ENCODE results near the gene ARSA.
"Not testable (repeated sequence)": the region's sequence is repeated elsewhere in the genome, so short reads cannot be mapped to it uniquely, and the experiment has no call there.

Gene ARSA

DNA sequence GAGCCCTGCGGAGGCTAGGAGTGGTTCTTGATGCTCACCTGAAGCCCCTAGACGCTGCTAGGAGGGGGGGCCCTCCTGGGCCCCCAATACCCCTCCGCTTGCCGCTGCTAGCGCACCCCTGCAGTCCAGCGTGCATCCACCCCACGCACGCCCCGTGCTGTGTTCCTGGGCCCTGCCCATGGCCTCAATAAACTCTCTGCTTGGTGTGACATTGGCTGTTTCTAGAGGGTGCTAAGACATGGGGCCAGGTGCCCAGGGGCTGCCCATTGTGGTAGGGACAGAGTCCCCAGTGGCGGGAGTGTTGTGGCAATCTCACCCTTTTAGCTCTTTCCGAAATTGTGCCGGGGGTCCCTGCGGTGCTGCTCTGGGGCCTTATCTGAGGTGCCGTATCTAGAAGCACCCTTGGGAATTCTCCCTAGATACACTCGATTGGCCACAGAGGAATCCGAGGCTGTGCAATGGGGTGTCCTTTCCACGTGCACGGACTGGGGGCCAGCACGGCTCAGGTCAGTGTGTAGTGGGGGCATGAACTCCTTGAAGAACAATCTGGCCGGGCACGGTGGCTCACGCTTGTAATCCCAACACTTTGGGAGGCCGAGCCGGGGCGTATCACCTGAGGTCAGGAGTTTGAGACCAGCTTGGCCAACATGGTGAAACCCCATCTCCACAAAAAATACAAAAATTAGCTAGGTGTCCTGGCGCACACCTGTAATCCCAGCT lies 16.5 kb downstream of the ARSA start:
- Histone ChIP-seq H3K27me3 (peaks cover 12% of the 10 kb centered on the region; the same call in 1 of the 2 replicates), H4K20me1 (no peaks in the 10 kb centered on the region; the same call in 1 of the 2 replicates), H3K4me3 (no peak overlapping the region), H3K36me3 (no peaks in the 10 kb centered on the region), H3K27ac (no peak overlapping the region), H3K4me2 (no peak overlapping the region), H3K4me1 (no peaks in the 10 kb centered on the region), H3K9ac (no peak overlapping the region), H3K9me3 (no peaks in the 10 kb centered on the region)
- TF ChIP-seq Cebpa-rat (IDR thresholded peaks at IDR 0.05) = no peak

DNA sequence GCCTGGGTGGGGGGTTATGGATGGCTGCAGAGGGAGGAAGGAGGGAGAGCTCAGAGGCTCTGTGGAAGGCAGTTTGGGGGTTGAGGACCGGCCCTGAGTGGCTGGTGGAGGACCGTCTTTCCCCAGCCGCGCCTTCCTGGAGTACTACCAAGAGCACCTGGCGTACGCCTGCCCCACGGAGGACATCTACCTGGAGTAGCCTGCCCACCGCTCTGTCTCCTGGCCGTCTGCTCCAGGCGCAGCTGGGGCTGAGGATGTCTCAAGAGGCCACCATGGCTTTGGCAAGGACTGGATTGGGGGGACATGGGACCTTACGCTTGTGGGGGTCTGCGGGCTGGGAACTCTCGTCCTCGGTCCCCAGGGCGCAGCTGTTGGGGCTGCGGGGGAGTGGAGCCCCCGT lies 17.4 kb downstream of the ARSA start:
- Histone ChIP-seq H3K9ac (no peak overlapping the region), H3K4me3 (no peak overlapping the region), H3K4me2 (no peak overlapping the region), H3K27ac (no peak overlapping the region), H3K27me3 (peaks cover 17% of the 10 kb centered on the region; the same call in 1 of the 2 replicates), H3K9me3 (no peaks in the 10 kb centered on the region), H3K36me3 (no peaks in the 10 kb centered on the region), H3K4me1 (peaks cover 4% of the 10 kb centered on the region; the same call in 1 of the 2 replicates), H4K20me1 (no peaks in the 10 kb centered on the region; the same call in 1 of the 2 replicates)
- no peak for TF ChIP-seq Cebpa-rat (IDR thresholded peaks at IDR 0.05)

DNA sequence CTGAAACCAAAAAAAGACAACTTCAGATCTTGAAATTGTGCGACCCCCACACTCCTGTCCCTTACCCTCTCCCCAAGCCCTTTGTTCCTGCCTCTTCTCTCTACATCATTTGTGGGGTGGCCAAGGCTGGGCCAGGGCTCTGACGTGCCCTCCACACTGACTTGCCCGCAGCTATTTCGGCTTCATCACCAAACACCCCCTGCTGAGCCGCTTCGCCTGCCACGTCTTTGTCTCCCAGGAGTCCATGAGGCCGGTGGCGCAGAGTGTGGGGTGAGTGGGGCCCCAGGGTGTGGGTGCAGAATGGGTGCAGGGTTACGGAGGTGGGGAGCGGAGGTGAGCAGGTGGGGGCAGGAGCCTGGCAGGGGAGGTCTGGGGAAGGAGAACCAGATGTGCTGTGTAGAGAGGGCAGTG lies 17.9 kb downstream of the ARSA start:
- H4K20me1 ChIP-seq = peaks cover 5% of the 10 kb centered on the region; the same call in 1 of the 2 replicates
- no peaks in the 10 kb centered on the region for H3K9me3 ChIP-seq
- peaks cover 9% of the 10 kb centered on the region; the same call in 1 of the 2 replicates for H3K4me1 ChIP-seq
- no peaks in the 10 kb centered on the region for H3K36me3 ChIP-seq
- H3K4me3 ChIP-seq = no peak overlapping the region
- H3K4me2 ChIP-seq = no peak overlapping the region
- H3K27ac ChIP-seq = no peak overlapping the region
- H3K27me3 ChIP-seq = peaks cover 22% of the 10 kb centered on the region
- no peak for TF ChIP-seq Cebpa-rat (IDR thresholded peaks at IDR 0.05)
- H3K9ac ChIP-seq = no peak overlapping the region

DNA sequence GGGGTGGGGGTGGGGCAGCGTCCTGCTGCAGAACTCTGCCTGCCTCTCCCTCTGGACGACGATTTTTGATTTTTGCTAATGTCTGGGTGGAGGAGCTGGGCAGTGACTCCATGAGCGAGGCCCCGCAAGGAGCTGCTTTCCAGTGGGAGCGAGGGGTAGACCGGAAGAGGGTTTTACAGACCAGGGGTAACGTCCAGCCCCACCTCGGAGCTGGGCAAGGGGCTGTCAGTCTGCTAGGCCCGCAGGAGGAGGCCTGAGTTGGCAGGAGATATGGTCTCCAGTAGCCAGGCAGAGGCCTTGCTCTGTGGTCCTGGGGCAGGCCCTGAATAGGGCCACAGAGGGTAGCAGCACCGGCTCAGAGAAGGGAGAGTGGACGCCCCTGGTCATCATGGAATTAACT lies 18.4 kb downstream of the ARSA start:
- Histone ChIP-seq H4K20me1 (peaks cover 10% of the 10 kb centered on the region; the same call in 1 of the 2 replicates), H3K27me3 (peaks cover 27% of the 10 kb centered on the region), H3K36me3 (no peaks in the 10 kb centered on the region)

DNA sequence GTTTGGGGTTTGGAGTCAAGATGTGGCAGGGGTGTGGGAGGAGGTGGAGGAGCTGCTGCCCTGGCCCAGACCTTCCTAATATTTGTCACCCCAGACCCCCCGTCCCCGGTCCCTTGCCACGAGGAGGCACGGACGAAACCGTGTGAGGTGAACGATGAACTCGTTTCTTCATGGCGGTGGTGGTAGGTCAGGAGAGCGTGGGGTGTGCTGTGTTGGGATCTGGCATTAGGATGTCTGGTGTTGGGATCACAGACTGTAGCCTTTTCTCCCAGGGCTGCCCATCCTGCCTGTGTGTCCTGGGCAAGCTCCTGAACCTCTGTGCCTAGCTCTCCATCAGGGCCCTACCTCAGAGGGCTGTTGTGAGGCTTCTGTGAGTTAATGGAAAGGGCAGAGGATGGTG lies 19.0 kb downstream of the ARSA start:
- no peak overlapping the region for H3K9ac ChIP-seq
- H3K4me3 ChIP-seq = no peak overlapping the region
- H3K27ac ChIP-seq = no peak overlapping the region
- TF ChIP-seq Cebpa-rat (IDR thresholded peaks at IDR 0.05) = no peak
- H3K27me3 ChIP-seq = peaks cover 33% of the 10 kb centered on the region
- peaks cover 11% of the 10 kb centered on the region; the same call in 1 of the 2 replicates for H4K20me1 ChIP-seq
- H3K4me2 ChIP-seq = no peak overlapping the region
- H3K9me3 ChIP-seq = no peaks in the 10 kb centered on the region
- H3K4me1 ChIP-seq = peaks cover 9% of the 10 kb centered on the region; the same call in 1 of the 2 replicates
- no peaks in the 10 kb centered on the region for H3K36me3 ChIP-seq

More for the DNA sequence above, 18.4 kb downstream of the ARSA start:
- no peak for TF ChIP-seq Cebpa-rat (IDR thresholded peaks at IDR 0.05)
- Histone ChIP-seq H3K4me3 (no peak overlapping the region), H3K4me1 (peaks cover 9% of the 10 kb centered on the region; the same call in 1 of the 2 replicates), H3K4me2 (no peak overlapping the region), H3K27ac (no peak overlapping the region), H3K9me3 (no peaks in the 10 kb centered on the region), H3K9ac (no peak overlapping the region)

DNA sequence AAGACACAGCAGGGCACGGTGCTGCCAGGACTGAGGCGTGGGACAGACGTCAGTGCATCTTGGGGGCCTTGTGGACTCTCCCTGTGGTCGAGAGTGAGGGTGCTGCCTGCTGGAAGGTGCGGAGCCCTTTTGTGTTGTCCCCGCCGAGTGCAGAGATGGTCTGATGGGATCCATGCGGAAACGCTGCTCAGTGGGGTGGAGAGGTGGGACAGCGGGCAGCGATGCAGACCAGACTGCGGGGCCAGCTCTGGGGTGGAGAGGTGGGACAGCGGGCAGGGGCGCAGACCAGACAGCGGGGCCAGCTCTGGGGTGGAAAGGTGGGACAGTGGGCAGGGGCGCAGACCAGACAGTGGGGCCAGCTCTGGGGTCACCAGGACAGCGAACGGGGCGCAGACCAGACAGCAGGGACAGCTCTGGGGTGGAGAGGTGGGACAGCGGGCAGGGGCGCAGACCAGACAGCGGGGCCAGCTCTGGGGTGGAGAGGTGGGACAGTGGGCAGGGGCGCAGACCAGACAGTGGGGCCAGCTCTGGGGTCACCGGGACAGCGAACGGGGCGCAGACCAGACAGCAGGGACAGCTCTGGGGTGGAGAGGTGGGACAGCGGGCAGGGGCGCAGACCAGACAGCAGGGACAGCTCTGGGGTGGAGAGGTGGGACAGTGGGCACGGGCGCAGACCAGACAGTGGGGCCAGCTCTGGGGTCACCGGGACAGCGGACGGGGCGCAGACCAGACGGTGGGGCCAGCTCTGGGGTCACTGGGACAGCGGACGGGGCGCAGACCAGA lies 19.7 kb downstream of the ARSA start:
- not testable (repeated sequence) for H3K9me3 ChIP-seq, H3K9ac ChIP-seq, H3K4me2 ChIP-seq, H3K36me3 ChIP-seq, H3K4me1 ChIP-seq, H3K4me3 ChIP-seq, H3K27ac ChIP-seq
- H3K27me3 ChIP-seq = peaks cover 40% of the 10 kb centered on the region
- H4K20me1 ChIP-seq = peaks cover 11% of the 10 kb centered on the region; the same call in 1 of the 2 replicates

DNA sequence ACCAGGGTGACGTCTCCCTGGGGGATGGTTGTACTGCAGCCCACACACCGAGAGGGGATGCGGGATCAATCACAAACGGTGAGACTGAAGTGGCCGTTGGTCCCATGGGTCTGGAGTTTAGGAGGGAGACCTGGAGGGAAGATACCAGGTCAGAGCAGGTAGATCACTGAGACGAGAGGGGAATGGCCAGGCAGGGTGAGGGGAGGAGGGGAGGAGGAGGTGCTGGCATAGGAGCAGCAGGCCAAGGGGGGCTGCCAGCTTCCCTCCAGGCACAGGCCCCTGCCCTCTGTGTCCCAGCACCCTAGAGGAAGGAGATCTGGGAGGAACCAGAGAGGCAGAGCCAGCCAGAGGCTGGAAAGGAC lies 20.3 kb downstream of the ARSA start:
- Histone ChIP-seq H3K27ac (no peak overlapping the region), H3K9me3 (no peaks in the 10 kb centered on the region), H3K36me3 (no peaks in the 10 kb centered on the region), H3K4me1 (peaks cover 9% of the 10 kb centered on the region; the same call in 1 of the 2 replicates), H3K9ac (no peak overlapping the region), H3K4me3 (no peak overlapping the region), H3K4me2 (no peak overlapping the region), H3K27me3 (peaks cover 46% of the 10 kb centered on the region), H4K20me1 (peaks cover 16% of the 10 kb centered on the region)
- TF ChIP-seq Cebpa-rat (IDR thresholded peaks at IDR 0.05) = no peak

DNA sequence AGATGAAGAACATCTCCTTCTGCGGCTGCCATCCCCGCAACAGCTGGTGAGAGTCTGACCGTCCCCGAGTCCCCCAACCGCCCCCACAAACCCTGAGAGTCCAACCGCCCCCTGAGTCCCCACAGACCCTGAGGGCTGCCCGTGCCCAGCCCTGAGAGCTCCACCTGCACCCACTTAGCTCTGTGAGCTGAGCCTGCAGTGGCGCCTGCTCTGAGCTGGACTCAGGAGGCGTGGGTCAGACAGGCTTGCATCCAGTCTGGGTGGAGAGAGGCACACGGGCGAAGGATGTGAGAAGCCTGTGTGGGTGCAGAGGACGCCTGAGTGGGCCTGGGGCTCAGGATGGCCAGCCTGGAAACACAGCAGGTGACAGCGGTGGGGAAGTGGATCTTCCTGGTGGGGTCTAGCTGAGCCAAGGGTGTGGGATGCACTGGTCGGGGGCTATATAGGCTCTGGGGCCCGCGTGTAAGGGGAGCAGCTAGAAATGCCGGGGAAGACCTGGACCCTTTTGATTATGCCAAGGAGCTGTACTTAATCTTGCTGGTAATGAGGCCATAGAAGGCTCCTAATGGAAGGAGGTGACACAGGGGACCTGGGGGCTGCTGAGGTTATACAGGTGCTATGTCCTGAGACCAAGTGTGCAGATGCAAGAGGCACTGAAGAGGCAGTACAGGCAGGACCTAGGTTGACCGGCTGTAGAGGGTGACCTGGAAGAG lies 20.9 kb downstream of the ARSA start:
- peaks cover 21% of the 10 kb centered on the region for H4K20me1 ChIP-seq
- H3K9ac ChIP-seq = no peak overlapping the region
- TF ChIP-seq Cebpa-rat (IDR thresholded peaks at IDR 0.05) = no peak
- H3K4me1 ChIP-seq = peaks cover 9% of the 10 kb centered on the region; the same call in 1 of the 2 replicates
- H3K4me3 ChIP-seq = no peak overlapping the region
- peaks cover 52% of the 10 kb centered on the region for H3K27me3 ChIP-seq
- H3K4me2 ChIP-seq = no peak overlapping the region
- H3K36me3 ChIP-seq = no peaks in the 10 kb centered on the region
- H3K9me3 ChIP-seq = no peaks in the 10 kb centered on the region
- no peak overlapping the region for H3K27ac ChIP-seq

DNA sequence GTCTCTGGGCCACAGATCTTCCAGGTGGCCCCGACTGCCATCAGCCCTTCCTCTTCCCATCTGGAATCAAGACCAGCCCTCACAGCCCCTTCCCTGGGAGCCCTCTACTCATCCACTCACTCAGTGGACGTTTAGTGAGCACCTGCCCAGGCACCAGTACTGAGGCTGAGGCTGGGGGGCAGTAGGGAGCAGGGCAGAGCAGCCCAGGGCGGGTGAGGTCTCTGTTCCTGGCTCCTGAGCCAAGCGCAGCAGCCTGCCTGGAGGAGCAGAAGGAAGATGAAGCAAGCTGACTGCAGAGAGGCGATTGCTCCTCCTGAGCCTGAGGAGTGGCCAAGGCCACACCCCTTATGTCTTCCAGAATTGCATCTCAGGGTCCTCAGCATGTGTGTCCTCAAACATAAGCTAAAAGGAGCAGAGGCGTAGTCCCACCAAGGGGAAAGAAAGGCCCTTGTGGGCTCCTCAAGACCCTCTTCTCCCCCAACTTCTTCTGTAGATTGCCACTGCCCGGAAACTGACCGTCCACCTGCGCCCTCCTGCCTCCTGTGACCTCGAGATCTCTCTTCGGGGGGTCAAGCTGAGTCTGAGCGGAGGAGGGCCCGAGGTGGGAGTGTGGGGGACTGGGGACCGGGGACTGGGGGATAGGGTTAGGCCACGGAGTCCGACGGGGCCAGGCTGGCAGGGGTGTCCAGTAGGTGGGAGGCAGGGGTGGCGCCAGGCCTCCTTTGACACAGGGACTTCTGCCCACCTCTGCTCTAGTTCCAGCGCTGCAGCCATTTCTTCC lies 21.6 kb downstream of the ARSA start:
- Histone ChIP-seq H3K4me2 (peak overlapping the region; percentile 34; the same call in 1 of the 2 replicates), H3K36me3 (no peaks in the 10 kb centered on the region), H3K27me3 (peaks cover 59% of the 10 kb centered on the region), H3K4me1 (peaks cover 9% of the 10 kb centered on the region; the same call in 1 of the 2 replicates), H3K9me3 (no peaks in the 10 kb centered on the region), H3K9ac (no peak overlapping the region), H3K4me3 (no peak overlapping the region), H4K20me1 (peaks cover 27% of the 10 kb centered on the region), H3K27ac (no peak overlapping the region)
- TF ChIP-seq Cebpa-rat (IDR thresholded peaks at IDR 0.05) = no peak

Data from BLaER1 (cell line).